IMR-90 (cell line): ENCODE results near the gene CDH12. TPM values are rescaled to one million over a fixed set of nuclear protein-coding genes. Genes with fewer than 3 reads are reported as not detected.

ENCODE experiments used
- ATAC-seq: fragments of 200-7000 bp; cut with Tn5 transposase; 2 replicates; pipeline ENCODE4 v1.9.1; 2020; ENCODE audit warnings: low read depth, mild to moderate bottlenecking, moderate library complexity
- BruUV-seq: library from RNA; stranded (reverse); fragments of 400-500 nt; replicated peaks from 2 replicates; lab custom pipeline; 2021; lab: Mats Ljungman, UMichigan
- CTCF ChIA-PET: fragments of 300-600 bp; formaldehyde crosslinking; extraction: SDS; loops from one replicate; lab custom pipeline; 2021; ENCODE audit warnings: antibody characterized with exemption; lab: Yijun Ruan, JAX
- POLR2A ChIA-PET: fragments of 300-600 bp; sonication (Branson Sonifier 250); formaldehyde crosslinking; loops from one replicate; lab custom pipeline; 2022; ENCODE audit warnings: antibody characterized with exemption; ENCODE audit not compliant: unreplicated experiment; lab: Charles Lee
- DNase-seq: peaks from one replicate; pipeline ENCODE4 v3.0.0; 2013
- H2AFZ ChIP-seq: replicated peaks from 2 replicates; pipeline ENCODE3; 2013; ENCODE audit warnings: low read length, mild to moderate bottlenecking; ENCODE audit not compliant: poor library complexity
- H2AK5ac ChIP-seq: 2 replicates; pipeline ENCODE4 v1.6.1; 2013; ENCODE audit warnings: low read depth, low read length, inconsistent platforms
- H2AK9ac ChIP-seq: replicated peaks from 2 replicates; pipeline ENCODE3; 2013; ENCODE audit warnings: mild to moderate bottlenecking, low read depth, low read length, moderate library complexity; ENCODE audit not compliant: poor library complexity
- H2BK120ac ChIP-seq: 2 replicates; pipeline ENCODE4 v1.6.1; 2013; ENCODE audit warnings: low read depth, low read length, inconsistent platforms
- H2BK15ac ChIP-seq: 3 replicates; pipeline ENCODE4 v1.6.1; 2013; ENCODE audit warnings: low read depth, low read length, inconsistent platforms
- H2BK20ac ChIP-seq: 2 replicates; pipeline ENCODE4 v1.6.1; 2013; ENCODE audit warnings: low read depth, mild to moderate bottlenecking, inconsistent platforms, low read length, moderate library complexity
- H2BK5ac ChIP-seq: 2 replicates; pipeline ENCODE4 v1.6.1; 2013; ENCODE audit warnings: mild to moderate bottlenecking, low read depth, low read length, inconsistent platforms; ENCODE audit not compliant: poor library complexity, severe bottlenecking
- H3K14ac ChIP-seq: replicated peaks from 2 replicates; pipeline ENCODE4 v1.6.1; 2013; ENCODE audit warnings: low read depth, low read length, inconsistent platforms
- H3K18ac ChIP-seq: 2 replicates; pipeline ENCODE4 v1.6.1; 2013; ENCODE audit warnings: low read depth, low read length, control low read depth
- H3K23ac ChIP-seq: 2 replicates; pipeline ENCODE4 v1.6.1; 2013; ENCODE audit warnings: low read depth, low read length, inconsistent platforms
- H3K27ac ChIP-seq: 2 replicates; pipeline ENCODE4 v1.5.1; 2013; ENCODE audit warnings: mild to moderate bottlenecking, control low read depth, low read length; ENCODE audit not compliant: insufficient read depth
- H3K27me3 ChIP-seq: 2 replicates; pipeline ENCODE4 v1.6.1; 2013; ENCODE audit warnings: low read length; ENCODE audit not compliant: control insufficient read depth, insufficient read depth
- H3K36me3 ChIP-seq: 2 replicates; pipeline ENCODE4 v1.6.1; 2013; ENCODE audit warnings: low read length, mixed read lengths; ENCODE audit not compliant: control insufficient read depth, insufficient read depth
- H3K4ac ChIP-seq: 2 replicates; pipeline ENCODE4 v1.6.1; 2013; ENCODE audit warnings: low read depth, low read length, inconsistent platforms
- H3K4me1 ChIP-seq: 2 replicates; pipeline ENCODE4 v1.6.1; 2013; ENCODE audit warnings: low read length, mixed read lengths; ENCODE audit not compliant: control insufficient read depth, insufficient read depth
- H3K4me2 ChIP-seq: 2 replicates; pipeline ENCODE4 v1.6.1; 2013; ENCODE audit warnings: low read depth, mild to moderate bottlenecking, control low read depth, low read length, moderate library complexity
- H3K4me3 ChIP-seq: 2 replicates; pipeline ENCODE4 v1.5.1; 2013; ENCODE audit warnings: low read depth, mild to moderate bottlenecking, control low read depth, low read length, moderate library complexity; ENCODE audit not compliant: insufficient read depth
- H3K56ac ChIP-seq: 2 replicates; pipeline ENCODE4 v1.6.1; 2013; ENCODE audit warnings: low read length, inconsistent platforms; ENCODE audit not compliant: insufficient read depth; ENCODE audit errors: extremely low read depth
- H3K79me1 ChIP-seq, 2 experiments: 2 replicates each; pipeline ENCODE4 v1.6.1; 2013; ENCODE audit warnings: low read length in 2 of 2, inconsistent platforms in 1 of 2, low read depth in 1 of 2
- H3K9ac ChIP-seq: 2 replicates; pipeline ENCODE4 v1.6.1; 2013; ENCODE audit warnings: low read depth, low read length, control low read depth
- H3K9me1 ChIP-seq: 2 replicates; pipeline ENCODE4 v1.6.1; 2013; ENCODE audit warnings: low read length, inconsistent platforms; ENCODE audit not compliant: insufficient read depth
- H3K9me3 ChIP-seq: 2 replicates; pipeline ENCODE4 v1.6.1; 2013; ENCODE audit warnings: low read length; ENCODE audit not compliant: control insufficient read depth, insufficient read depth
- H4K20me1 ChIP-seq: 2 replicates; pipeline ENCODE4 v1.6.1; 2013; ENCODE audit warnings: low read length, inconsistent platforms; ENCODE audit not compliant: insufficient read depth
- H4K5ac ChIP-seq: 2 replicates; pipeline ENCODE4 v1.6.1; 2013; ENCODE audit warnings: mild to moderate bottlenecking, low read depth, low read length, control low read depth
- H4K8ac ChIP-seq, 2 experiments: 2 replicates each; pipeline ENCODE4 v1.6.1; 2013; ENCODE audit warnings: low read depth in 2 of 2, low read length in 2 of 2, control low read depth in 1 of 2, inconsistent platforms in 1 of 2
- H4K91ac ChIP-seq: 2 replicates; pipeline ENCODE4 v1.6.1; 2013; ENCODE audit warnings: low read depth, low read length, inconsistent platforms; ENCODE audit not compliant: insufficient read depth
- BHLHE40 ChIP-seq: fragments of 150-350 bp; IDR thresholded peaks from 2 replicates; pipeline ENCODE4 v1.6.1; 2016; ENCODE audit warnings: mild to moderate bottlenecking, low read depth, low read length
- CEBPB ChIP-seq: IDR thresholded peaks from 2 replicates; pipeline ENCODE4 v1.6.1; 2012; ENCODE audit warnings: low read depth, low read length, improper control_type of control experiment
- CHD1 ChIP-seq: IDR thresholded peaks from 2 replicates; pipeline ENCODE4 v1.6.1; 2012; ENCODE audit warnings: low read depth, low read length, improper control_type of control experiment
- FOS ChIP-seq: fragments of 150-350 bp; IDR thresholded peaks from 2 replicates; pipeline ENCODE4 v1.6.1; 2016; ENCODE audit warnings: low read depth, low read length
- MAFK ChIP-seq: IDR thresholded peaks from 2 replicates; pipeline ENCODE4 v1.6.1; 2012; ENCODE audit warnings: low read depth, low read length, improper control_type of control experiment
- MAZ ChIP-seq: IDR thresholded peaks from 2 replicates; pipeline ENCODE4 v1.6.1; 2012; ENCODE audit warnings: low read depth, mild to moderate bottlenecking, low read length, improper control_type of control experiment, moderate library complexity, borderline replicate concordance
- MXI1 ChIP-seq: IDR thresholded peaks from 2 replicates; pipeline ENCODE4 v1.6.1; 2012; ENCODE audit warnings: low read depth, mild to moderate bottlenecking, low read length, moderate library complexity, borderline replicate concordance
- POLR2A ChIP-seq: IDR thresholded peaks from 2 replicates; pipeline ENCODE4 v1.6.1; 2012; ENCODE audit warnings: mild to moderate bottlenecking, low read depth, low read length
- RAD21 ChIP-seq: IDR thresholded peaks from 2 replicates; pipeline ENCODE4 v1.6.1; 2012; ENCODE audit warnings: low read length, improper control_type of control experiment
- RCOR1 ChIP-seq: IDR thresholded peaks from 2 replicates; pipeline ENCODE4 v1.6.1; 2012; ENCODE audit warnings: mild to moderate bottlenecking, low read length, improper control_type of control experiment; ENCODE audit not compliant: insufficient replicate concordance
- RFX5 ChIP-seq: IDR thresholded peaks from 2 replicates; pipeline ENCODE4 v1.8.0; 2012; ENCODE audit warnings: low read depth, mild to moderate bottlenecking, low read length, moderate library complexity
- SMC3 ChIP-seq: fragments of 150-350 bp; IDR thresholded peaks from 2 replicates; pipeline ENCODE4 v1.6.1; 2016; ENCODE audit warnings: low read depth, mild to moderate bottlenecking, antibody characterized with exemption, low read length, moderate library complexity
- WGBS, 2 experiments: methylation state at CpG; one replicate each; pipeline versions ENCODE4 v1.1.5 to v1.1.7; 2013; ENCODE audit warnings: missing lambda C conversion rate in 2 of 2; ENCODE audit not compliant: insufficient read length in 1 of 2; ENCODE audit errors: extremely low coverage in 2 of 2; 5-methylcytosine and 5-hydroxymethylcytosine counted together
- dilution Hi-C: fragments of 300-500 bp; cut with HindIII; formaldehyde crosslinking; loops from one replicate; pipeline ENCODE4 v1.14.3; 2018; ENCODE audit warnings: low sequenced_read_pairs; ENCODE audit not compliant: unreplicated experiment
- in situ Hi-C: fragments of 300-500 bp; cut with MboI; formaldehyde crosslinking; loops from 3 replicates; pipeline ENCODE4 v1.14.3; 2019; ENCODE audit warnings: low sequenced_read_pairs, inconsistent platforms, mixed read lengths
- intact Hi-C: fragments of 100-400 bp; cut with micrococcal nuclease; formaldehyde crosslinking; loops from 2 replicates; pipeline ENCODE4 v1.10.0; 2022
- polyA plus RNA-seq, 3 experiments: library from polyadenylated mRNA; depleted of rRNA; stranded (reverse); fragments of >200 nt; gene quantifications; 2 replicates each; pipeline ENCODE4 v1.2.3, GENCODE V29; 2012; ENCODE audit warnings: low replicate concordance in 1 of 3
- total RNA-seq: library from RNA; depleted of rRNA; stranded (reverse); fragments of >200 nt; gene quantifications from 2 replicates; pipeline ENCODE4 v1.2.3, GENCODE V29; 2012
- TF ChIP-seq, protein P1 (sequence below): fragments of 150-350 bp; IDR thresholded peaks from 2 replicates; pipeline ENCODE4 v1.6.1; 2017; ENCODE audit warnings: mild to moderate bottlenecking, antibody characterized with exemption, low read length, low read depth
- TF ChIP-seq, protein P2 (sequence below): conservative IDR thresholded peaks from 2 replicates; pipeline ENCODE4 v1.5.1; 2012; ENCODE audit warnings: mild to moderate bottlenecking, low read depth, low read length, improper control_type of control experiment
- TF ChIP-seq, protein P3 (sequence below): fragments of 150-350 bp; IDR thresholded peaks from 2 replicates; pipeline ENCODE4 v1.6.1; 2016; ENCODE audit warnings: low read depth, mild to moderate bottlenecking, low read length, moderate library complexity, borderline replicate concordance

Gene CDH12
- total and polyA plus RNA-seq, 2 of the 4 experiments (the other 2 are of a cell fraction), result not detected

DNA sequence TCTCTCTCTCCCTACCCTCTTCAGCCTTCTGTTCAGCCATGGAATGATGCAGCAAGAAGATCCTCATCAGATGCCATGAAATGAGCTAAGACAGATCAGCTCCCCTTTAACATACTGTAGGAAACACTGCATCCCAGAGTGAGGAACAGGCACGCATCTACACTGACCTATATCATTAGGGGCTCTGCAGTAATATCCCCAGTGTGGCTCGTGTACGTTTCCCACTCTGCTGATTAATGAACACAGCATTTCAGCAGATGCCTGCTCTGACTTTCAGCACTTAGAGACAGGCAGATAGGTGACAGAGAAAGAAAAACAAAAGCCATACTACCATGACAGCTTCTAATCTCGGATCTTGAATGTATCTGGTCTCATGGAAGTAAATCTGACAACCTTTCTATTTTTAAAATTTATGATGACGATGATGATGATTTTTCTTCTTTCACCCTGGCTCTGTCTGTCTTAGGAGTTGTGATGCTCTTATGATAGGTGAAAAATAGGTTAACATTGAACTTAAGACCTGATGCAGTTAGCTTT, 750.3 kb downstream of the CDH12 start:
- H3K27ac ChIP-seq, result no peak overlapping the region
- no peak overlapping the region for H2AK9ac ChIP-seq
- BruUV-seq, result no TSS peak
- H2BK120ac ChIP-seq, result no peak overlapping the region
- H4K8ac ChIP-seq, result no peak overlapping the region
- H4K20me1 ChIP-seq, result no peaks in the 10 kb centered on the region
- H4K91ac ChIP-seq, result no peak overlapping the region
- POLR2A ChIA-PET, result no interaction called here
- no peaks in the 10 kb centered on the region for H3K9me3 ChIP-seq
- intact Hi-C loops, result no loop called here
- no peak overlapping the region for H3K56ac ChIP-seq
- no peaks in the 10 kb centered on the region for H3K36me3 ChIP-seq
- H3K9me1 ChIP-seq, result no peaks in the 10 kb centered on the region
- H3K18ac ChIP-seq, result no peak overlapping the region
- H3K79me1 ChIP-seq, result no peaks in the 10 kb centered on the region
- CTCF ChIA-PET, result no interaction called here
- ATAC-seq, result no peak
- TF ChIP-seq, protein P1, sequence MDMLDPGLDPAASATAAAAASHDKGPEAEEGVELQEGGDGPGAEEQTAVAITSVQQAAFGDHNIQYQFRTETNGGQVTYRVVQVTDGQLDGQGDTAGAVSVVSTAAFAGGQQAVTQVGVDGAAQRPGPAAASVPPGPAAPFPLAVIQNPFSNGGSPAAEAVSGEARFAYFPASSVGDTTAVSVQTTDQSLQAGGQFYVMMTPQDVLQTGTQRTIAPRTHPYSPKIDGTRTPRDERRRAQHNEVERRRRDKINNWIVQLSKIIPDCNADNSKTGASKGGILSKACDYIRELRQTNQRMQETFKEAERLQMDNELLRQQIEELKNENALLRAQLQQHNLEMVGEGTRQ, result no peak
- no peak for TF ChIP-seq RCOR1
- no peak for TF ChIP-seq BHLHE40
- no peak for TF ChIP-seq POLR2A
- no peak for TF ChIP-seq RAD21
- TF ChIP-seq SMC3, result no peak
- TF ChIP-seq, protein P2, sequence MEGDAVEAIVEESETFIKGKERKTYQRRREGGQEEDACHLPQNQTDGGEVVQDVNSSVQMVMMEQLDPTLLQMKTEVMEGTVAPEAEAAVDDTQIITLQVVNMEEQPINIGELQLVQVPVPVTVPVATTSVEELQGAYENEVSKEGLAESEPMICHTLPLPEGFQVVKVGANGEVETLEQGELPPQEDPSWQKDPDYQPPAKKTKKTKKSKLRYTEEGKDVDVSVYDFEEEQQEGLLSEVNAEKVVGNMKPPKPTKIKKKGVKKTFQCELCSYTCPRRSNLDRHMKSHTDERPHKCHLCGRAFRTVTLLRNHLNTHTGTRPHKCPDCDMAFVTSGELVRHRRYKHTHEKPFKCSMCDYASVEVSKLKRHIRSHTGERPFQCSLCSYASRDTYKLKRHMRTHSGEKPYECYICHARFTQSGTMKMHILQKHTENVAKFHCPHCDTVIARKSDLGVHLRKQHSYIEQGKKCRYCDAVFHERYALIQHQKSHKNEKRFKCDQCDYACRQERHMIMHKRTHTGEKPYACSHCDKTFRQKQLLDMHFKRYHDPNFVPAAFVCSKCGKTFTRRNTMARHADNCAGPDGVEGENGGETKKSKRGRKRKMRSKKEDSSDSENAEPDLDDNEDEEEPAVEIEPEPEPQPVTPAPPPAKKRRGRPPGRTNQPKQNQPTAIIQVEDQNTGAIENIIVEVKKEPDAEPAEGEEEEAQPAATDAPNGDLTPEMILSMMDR, result no peak
- TF ChIP-seq FOS, result no peak
- no peak for TF ChIP-seq MAFK
- no peak for TF ChIP-seq RFX5
- TF ChIP-seq, protein P3, sequence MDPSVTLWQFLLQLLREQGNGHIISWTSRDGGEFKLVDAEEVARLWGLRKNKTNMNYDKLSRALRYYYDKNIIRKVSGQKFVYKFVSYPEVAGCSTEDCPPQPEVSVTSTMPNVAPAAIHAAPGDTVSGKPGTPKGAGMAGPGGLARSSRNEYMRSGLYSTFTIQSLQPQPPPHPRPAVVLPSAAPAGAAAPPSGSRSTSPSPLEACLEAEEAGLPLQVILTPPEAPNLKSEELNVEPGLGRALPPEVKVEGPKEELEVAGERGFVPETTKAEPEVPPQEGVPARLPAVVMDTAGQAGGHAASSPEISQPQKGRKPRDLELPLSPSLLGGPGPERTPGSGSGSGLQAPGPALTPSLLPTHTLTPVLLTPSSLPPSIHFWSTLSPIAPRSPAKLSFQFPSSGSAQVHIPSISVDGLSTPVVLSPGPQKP, result no peak
- TF ChIP-seq CHD1, result no peak
- no peak for TF ChIP-seq CEBPB
- TF ChIP-seq MAZ, result no peak
- TF ChIP-seq MXI1, result no peak
- H3K4ac ChIP-seq, result no peak overlapping the region
- H3K27me3 ChIP-seq, result no peaks in the 10 kb centered on the region
- no peak overlapping the region for H2BK15ac ChIP-seq
- H3K4me3 ChIP-seq, result no peak overlapping the region
- no peak overlapping the region for H2AK5ac ChIP-seq
- no peak overlapping the region for H4K5ac ChIP-seq
- no peak for DNase-seq
- dilution Hi-C loops, result no loop called here
- no peak overlapping the region for H3K23ac ChIP-seq
- no peak overlapping the region for H2BK20ac ChIP-seq
- no peak overlapping the region for H3K4me2 ChIP-seq
- WGBS, 2 experiments, result no CpG with 5 or more reads among the region's 5 CpGs
- no peak overlapping the region for H3K9ac ChIP-seq
- H2AFZ ChIP-seq, result no peak overlapping the region
- in situ Hi-C loops, result no loop called here
- H2BK5ac ChIP-seq, result no peak overlapping the region
- no peaks in the 10 kb centered on the region for H3K4me1 ChIP-seq
- H3K14ac ChIP-seq, result no peak overlapping the region
